HS-27A (cell line): Measurements from ENCODE around the gene BICDL2.

ENCODE experiments used
- DNase-seq: peaks from one replicate; pipeline ENCODE4 v3.0.0-alpha.2; 2012; ENCODE audit warnings: low read depth, missing footprints

The BICDL2 gene

GRCh38 chr16:3023669-3024478, 12.9 kb downstream of the BICDL2 start, which contains the start of the genes HCFC1R1 and THOC6:
TSS of gene HCFC1R1 (minus strand) at chr16:3023942. CDS start at chr16:3023941, 1 bp downstream.
TSS of gene THOC6 (plus strand) at chr16:3024035. CDS start at chr16:3024327, 292 bp downstream.
- peak; percentile 95 for DNase-seq

DNA sequence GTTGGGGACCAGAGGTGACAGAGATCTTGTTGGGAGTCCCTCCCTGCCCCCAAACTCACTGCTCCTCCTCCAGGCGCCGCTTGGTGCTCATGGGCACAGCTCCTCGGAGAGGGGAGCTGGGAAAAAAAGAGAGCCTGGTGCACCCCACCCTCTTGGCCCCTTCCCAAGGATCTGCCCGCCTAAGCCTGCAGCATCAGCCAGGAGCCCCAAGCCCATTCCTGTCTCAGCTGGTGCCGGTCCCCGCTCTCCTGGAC, 13.4 kb downstream of the BICDL2 start:
- peak; percentile 81 for DNase-seq

- DNase-seq, result peak; percentile 54
Measured at GRCh38 chr16:3022684-3023414, 13.9 kb downstream of the BICDL2 start.

DNA sequence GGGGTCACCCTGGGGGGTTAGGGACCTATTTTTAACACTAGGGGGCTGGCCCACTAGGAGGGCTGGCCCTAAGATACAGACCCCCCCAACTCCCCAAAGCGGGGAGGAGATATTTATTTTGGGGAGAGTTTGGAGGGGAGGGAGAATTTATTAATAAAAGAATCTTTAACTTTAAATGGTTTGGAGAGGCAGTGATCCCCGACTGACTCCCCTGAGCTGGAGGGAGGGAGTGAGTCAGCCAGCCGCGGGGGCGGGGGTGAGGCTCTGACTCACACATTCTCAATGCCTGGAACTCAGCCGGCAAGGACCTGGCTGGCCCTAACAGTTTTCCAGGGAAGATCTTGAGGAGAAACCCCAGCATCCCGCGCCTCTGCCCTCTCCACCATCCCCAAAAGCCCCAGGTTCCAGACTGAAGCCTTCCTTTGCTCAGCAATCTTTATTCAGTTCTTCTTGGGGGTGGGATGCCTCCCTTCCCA, 14.5 kb downstream of the BICDL2 start:
- peak; percentile 89 for DNase-seq

GRCh38 chr16:3021449-3022207, 15.1 kb downstream of the BICDL2 start:
- DNase-seq, result peak; percentile 96

GRCh38 chr16:3020604-3021448, 15.9 kb downstream of the BICDL2 start:
- DNase-seq, result peak; percentile 88

- peak; percentile 35 for DNase-seq
Measured at GRCh38 chr16:3020247-3020603, 16.5 kb downstream of the BICDL2 start, which contains the start of gene TNFRSF12A. TSS of gene TNFRSF12A (plus strand) at chr16:3020368. CDS start at chr16:3020398, 30 bp downstream.

DNA sequence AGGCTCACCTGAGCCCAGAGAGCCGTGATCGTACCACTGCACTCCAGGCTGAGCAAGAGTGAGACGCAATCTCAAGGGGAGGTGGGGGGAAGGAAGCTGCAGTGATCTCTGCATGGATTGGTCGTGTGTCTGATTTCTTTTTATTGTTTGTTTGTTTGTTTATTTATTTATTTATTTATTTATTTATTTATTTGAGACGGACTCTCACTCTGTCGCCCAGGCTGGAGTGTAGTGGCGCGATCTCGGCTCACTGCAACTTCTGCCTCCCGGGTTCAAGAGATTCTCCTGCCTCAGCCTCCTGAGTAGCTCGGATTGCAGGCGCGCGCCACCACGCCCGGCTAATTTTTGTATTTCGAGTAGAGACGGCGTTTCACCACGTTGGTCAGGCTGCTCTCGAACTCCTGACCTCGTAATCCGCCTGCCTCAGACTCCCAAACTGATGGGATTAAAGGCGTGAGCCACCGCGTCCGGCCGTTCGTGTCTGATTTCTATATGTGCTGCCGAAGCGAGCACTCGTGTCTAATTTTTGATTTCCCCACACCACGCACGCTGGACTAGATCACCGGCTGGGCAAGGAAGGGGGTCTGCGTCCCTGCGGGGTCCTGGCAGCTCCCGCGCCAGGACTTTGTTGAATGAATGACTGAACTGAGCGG, 17.0 kb downstream of the BICDL2 start:
- DNase-seq, result no peak

GRCh38 chr16:3017794-3018506, 18.8 kb downstream of the BICDL2 start, which contains the start of gene CLDN6:
TSS of gene CLDN6 (minus strand) at chr16:3018183. CDS start at chr16:3016021, 2,162 bp downstream.
- DNase-seq, result no peak

- DNase-seq, result no peak
Measured at GRCh38 chr16:3017344-3017743, 19.4 kb downstream of the BICDL2 start.

- no peak for DNase-seq
Measured at GRCh38 chr16:3015865-3016521, 20.8 kb downstream of the BICDL2 start.

DNA sequence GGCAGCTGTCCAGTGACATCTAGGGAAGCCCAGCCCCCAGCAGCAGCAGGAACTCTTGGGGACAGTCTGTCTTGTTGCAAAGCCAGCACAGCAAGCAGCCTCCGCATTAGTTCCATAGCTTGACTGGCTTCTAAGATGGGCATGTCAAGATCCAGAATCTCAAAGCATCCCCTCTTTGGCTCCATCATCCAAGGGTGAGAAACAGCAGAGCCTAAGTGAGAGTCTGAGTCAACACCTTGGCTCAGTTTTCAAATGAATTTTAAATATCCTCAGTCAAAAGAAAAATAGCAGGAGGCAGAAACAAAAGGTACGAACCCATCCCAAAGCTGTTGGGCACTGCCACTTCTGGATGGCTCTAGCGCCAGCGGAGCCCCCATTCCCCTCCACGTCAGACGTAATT, 21.8 kb downstream of the BICDL2 start:
- no peak for DNase-seq

DNA sequence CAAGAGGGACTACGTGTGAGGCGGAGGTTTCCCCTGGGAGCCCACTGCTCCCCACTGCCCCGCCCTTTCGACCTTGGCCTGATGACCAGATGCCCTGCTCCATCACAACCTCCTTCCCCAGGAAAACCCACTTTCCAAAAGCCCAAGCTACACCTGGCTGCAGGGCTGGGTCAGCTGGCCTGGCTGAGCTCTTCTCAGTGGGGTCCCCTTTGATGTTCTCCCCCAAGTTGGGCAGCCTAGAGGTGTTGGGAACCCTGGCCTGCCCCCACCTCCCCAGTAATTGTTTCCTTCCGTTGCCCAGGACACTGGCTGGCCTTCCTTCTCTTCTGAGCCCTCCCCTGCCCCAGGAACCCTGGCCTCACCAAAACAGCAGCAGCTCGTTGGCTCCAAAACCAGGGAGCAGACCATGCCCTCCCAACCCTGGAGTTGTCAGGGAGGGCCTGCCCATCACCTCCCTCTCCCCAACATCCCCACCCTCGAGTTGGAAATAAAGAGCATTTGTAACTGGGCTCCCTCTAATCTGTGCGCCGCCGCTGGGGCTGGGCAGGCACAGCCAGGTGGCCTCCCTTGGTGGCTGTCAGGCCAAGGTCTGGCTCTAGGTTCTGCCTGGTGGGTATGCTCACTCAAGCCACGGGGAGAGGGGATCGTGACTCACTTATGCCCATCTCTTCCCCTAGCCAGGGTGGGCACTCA, 22.6 kb downstream of the BICDL2 start:
- DNase-seq, result no peak

GRCh38 chr16:3013491-3013951, 23.2 kb downstream of the BICDL2 start:
- no peak for DNase-seq

DNA sequence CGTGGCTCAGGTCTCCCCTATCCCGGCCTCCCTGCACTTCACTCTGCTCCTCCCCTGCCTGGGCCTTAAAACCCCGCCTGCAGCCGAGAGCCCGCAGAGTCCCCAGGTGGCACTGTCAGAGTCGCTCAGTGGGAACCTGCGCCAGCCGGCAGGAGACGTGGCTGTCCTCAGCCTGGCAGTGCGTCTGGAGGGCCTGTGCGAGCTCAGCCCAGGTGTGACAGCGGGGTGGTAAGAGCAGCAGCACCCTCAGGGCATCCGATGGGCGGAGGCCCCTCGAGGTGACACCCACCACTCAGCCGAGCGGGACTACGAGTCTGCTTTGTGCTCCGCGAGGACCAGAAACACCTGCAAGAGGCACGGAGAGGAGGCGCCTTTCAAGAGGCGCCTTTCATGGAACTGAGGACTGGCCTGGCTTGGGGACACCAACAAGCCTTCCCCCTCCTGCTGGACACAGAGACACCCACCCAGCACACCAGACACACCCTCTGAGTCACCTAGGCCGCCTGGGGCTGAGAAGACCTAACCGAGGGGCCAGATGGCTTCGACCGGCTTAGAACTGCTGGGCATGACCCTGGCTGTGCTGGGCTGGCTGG, 23.8 kb downstream of the BICDL2 start, which contains the start of gene CLDN9:
Gene CLDN9, plus strand, starts transcription at position 96 of the 593 bp plus-strand sequence. Its CDS starts 440 bp downstream, at position 536.
- no peak for DNase-seq

DNA sequence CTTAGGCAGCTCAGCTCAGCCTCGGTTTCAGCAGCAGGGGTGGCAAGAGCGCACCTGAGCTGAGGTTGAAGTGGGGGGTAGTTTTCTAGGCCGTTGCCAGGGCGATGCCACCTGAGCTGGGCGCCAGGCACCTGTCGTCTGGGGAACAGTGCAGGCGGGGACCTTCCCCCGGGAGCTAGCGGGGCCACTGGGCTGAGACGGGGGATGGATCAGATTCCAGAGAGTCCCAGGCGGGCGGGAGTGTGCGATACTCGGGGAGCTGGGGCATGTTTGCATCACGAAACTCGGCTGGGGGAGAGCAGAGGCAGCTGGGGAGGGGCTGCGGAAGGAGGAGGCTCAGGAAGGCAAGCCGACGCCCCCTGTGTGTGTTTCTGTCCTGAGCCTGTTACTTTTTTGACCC, 24.5 kb downstream of the BICDL2 start:
- no peak for DNase-seq

DNA sequence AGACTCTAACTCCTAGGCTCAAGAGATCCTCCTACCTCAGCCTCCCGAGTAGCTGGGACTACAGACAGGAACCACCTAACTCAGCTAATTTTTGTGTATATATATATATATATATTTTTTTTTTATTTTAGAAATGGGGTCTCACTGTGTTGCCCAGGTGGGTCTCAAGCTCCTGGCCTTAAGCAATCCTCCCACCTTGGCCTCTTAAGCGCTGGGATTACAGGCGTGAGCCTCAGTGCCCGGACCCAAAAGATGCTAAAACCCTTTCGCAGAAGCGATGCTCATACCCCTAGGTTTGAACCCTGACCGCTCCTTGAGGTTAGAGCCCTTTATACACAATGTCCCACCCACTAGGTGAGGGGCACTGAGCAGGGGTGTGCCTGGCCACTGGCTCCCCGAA, 26.2 kb downstream of the BICDL2 start:
- DNase-seq, result no peak
